ENCODE results near the gene RRP12. TPM values are rescaled to one million over a fixed set of nuclear protein-coding genes. Genes with fewer than 3 reads are reported as not detected.

The RRP12 gene
- total RNA-seq, 1 donor from 2014 or later, result 6.1 TPM

GRCh38 chr10:97361537-97361901, 39.6 kb downstream of the RRP12 start:
- H3K27me3 Mint-ChIP-seq (ENCODE audit: insufficient read depth, low read depth), result peaks cover 2% of the 10 kb centered on the region
- H3K9ac ChIP-seq, result no peak overlapping the region
- H3K27ac ChIP-seq, result no peak overlapping the region
- H3K79me2 ChIP-seq (ENCODE audit: low read depth), result no peaks in the 10 kb centered on the region
- no peaks in the 10 kb centered on the region for H3K36me3 ChIP-seq
- no peak for DNase-seq (ENCODE audit: low spot score)
- no peaks in the 10 kb centered on the region for H3K9me3 ChIP-seq (ENCODE audit: low read depth)
- no peak overlapping the region for H3K4me2 ChIP-seq
- H3K4me3 ChIP-seq, result no peak overlapping the region
- H4K20me1 ChIP-seq (ENCODE audit: low read depth), result no peaks in the 10 kb centered on the region
- no peaks in the 10 kb centered on the region for H3K27me3 ChIP-seq
- no peaks in the 10 kb centered on the region for H3K4me1 ChIP-seq
- H3K36me3 Mint-ChIP-seq, result peaks cover 13% of the 10 kb centered on the region
- H3K4me1 Mint-ChIP-seq, result no peaks in the 10 kb centered on the region
- H3K4me3 Mint-ChIP-seq, result no peak overlapping the region
- H3K27ac Mint-ChIP-seq, result no peak overlapping the region
- TF ChIP-seq, protein P1, sequence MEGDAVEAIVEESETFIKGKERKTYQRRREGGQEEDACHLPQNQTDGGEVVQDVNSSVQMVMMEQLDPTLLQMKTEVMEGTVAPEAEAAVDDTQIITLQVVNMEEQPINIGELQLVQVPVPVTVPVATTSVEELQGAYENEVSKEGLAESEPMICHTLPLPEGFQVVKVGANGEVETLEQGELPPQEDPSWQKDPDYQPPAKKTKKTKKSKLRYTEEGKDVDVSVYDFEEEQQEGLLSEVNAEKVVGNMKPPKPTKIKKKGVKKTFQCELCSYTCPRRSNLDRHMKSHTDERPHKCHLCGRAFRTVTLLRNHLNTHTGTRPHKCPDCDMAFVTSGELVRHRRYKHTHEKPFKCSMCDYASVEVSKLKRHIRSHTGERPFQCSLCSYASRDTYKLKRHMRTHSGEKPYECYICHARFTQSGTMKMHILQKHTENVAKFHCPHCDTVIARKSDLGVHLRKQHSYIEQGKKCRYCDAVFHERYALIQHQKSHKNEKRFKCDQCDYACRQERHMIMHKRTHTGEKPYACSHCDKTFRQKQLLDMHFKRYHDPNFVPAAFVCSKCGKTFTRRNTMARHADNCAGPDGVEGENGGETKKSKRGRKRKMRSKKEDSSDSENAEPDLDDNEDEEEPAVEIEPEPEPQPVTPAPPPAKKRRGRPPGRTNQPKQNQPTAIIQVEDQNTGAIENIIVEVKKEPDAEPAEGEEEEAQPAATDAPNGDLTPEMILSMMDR (IDR thresholded peaks at IDR 0.05), result no peak
- TF ChIP-seq EZH2 (IDR thresholded peaks at IDR 0.05) (no peak), EZH2phosphoT487 (IDR thresholded peaks at IDR 0.05) (no peak)
- H3K9me3 Mint-ChIP-seq, result no peaks in the 10 kb centered on the region
- no peak overlapping the region for H2AFZ ChIP-seq (replicated peaks)
- no peaks in the 10 kb centered on the region for H3F3A ChIP-seq (ENCODE audit: low read depth)

GRCh38 chr10:97360705-97361536, 40.2 kb downstream of the RRP12 start:
- H3K9me3 Mint-ChIP-seq, result no peaks in the 10 kb centered on the region
- H3K27ac Mint-ChIP-seq, result peak overlapping the region; percentile 76
- Histone ChIP-seq H3K36me3 (no peaks in the 10 kb centered on the region), H3K9ac (no peak overlapping the region), H3K79me2 (ENCODE audit: low read depth) (no peaks in the 10 kb centered on the region), H2AFZ (replicated peaks) (no peak overlapping the region), H3K9me3 (ENCODE audit: low read depth) (no peaks in the 10 kb centered on the region), H3K27ac (no peak overlapping the region), H3K4me2 (no peak overlapping the region), H3K27me3 (no peaks in the 10 kb centered on the region), H3K4me1 (no peaks in the 10 kb centered on the region), H3F3A (ENCODE audit: low read depth) (no peaks in the 10 kb centered on the region), H3K4me3 (no peak overlapping the region), H4K20me1 (ENCODE audit: low read depth) (no peaks in the 10 kb centered on the region)
- H3K4me1 Mint-ChIP-seq, result no peaks in the 10 kb centered on the region
- H3K27me3 Mint-ChIP-seq (ENCODE audit: insufficient read depth, low read depth), result peaks cover 5% of the 10 kb centered on the region
- no peak for DNase-seq (ENCODE audit: low spot score)
- TF ChIP-seq EZH2 (IDR thresholded peaks at IDR 0.05) (no peak), EZH2phosphoT487 (IDR thresholded peaks at IDR 0.05) (no peak)
- TF ChIP-seq, protein P1 (IDR thresholded peaks at IDR 0.05), result no peak
- peaks cover 17% of the 10 kb centered on the region for H3K36me3 Mint-ChIP-seq
- H3K4me3 Mint-ChIP-seq, result no peak overlapping the region

DNA sequence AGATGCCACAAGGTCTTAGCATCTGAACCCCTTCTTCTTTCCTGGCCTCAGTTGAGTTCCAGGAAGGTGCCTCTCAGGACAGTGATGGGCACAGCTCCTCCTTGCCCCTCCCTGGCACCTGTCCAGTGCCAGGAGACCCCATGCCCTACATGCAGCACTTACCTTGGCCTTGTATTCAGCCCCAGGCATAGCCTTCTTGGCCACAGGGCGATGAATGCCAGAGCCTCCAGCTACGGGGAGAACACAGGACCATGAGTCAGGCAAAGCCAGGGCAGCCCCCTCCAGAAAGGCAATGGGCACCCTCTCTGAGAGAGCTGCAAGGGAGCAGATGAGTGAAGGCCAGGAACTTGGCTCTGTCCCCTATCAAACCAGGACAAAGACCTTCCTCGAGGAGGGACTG, 42.4 kb downstream of the RRP12 start:
- Histone ChIP-seq H3K27ac (no peak overlapping the region), H3F3A (ENCODE audit: low read depth) (no peaks in the 10 kb centered on the region), H3K4me1 (no peaks in the 10 kb centered on the region), H3K9ac (no peak overlapping the region), H4K20me1 (ENCODE audit: low read depth) (no peaks in the 10 kb centered on the region), H3K79me2 (ENCODE audit: low read depth) (no peaks in the 10 kb centered on the region), H3K36me3 (no peaks in the 10 kb centered on the region), H2AFZ (replicated peaks) (no peak overlapping the region), H3K27me3 (no peaks in the 10 kb centered on the region), H3K9me3 (ENCODE audit: low read depth) (no peaks in the 10 kb centered on the region), H3K4me3 (no peak overlapping the region), H3K4me2 (no peak overlapping the region)
- Mint-ChIP-seq H3K36me3 (peaks cover 20% of the 10 kb centered on the region), H3K27me3 (ENCODE audit: insufficient read depth, low read depth) (peaks cover 4% of the 10 kb centered on the region), H3K4me3 (no peak overlapping the region), H3K9me3 (no peaks in the 10 kb centered on the region), H3K4me1 (no peaks in the 10 kb centered on the region), H3K27ac (no peak overlapping the region)
- TF ChIP-seq EZH2phosphoT487 (IDR thresholded peaks at IDR 0.05), result no peak
- TF ChIP-seq, protein P1 (IDR thresholded peaks at IDR 0.05), result no peak
- no peak for TF ChIP-seq EZH2 (IDR thresholded peaks at IDR 0.05)
- no peak for DNase-seq (ENCODE audit: low spot score)

Measured in neural progenitor cell (in vitro differentiated cells).